HG03175 (cell line): ENCODE data around the gene IMPACT.
A peak's percentile ranks its signal among the peaks of the same experiment; 100 is the strongest.

ENCODE experiments used
- ATAC-seq: cut with Tn5 transposase; IDR thresholded peaks from one replicate; pipeline ENCODE4 v1.9.1; 2021; ENCODE audit warnings: mild to moderate bottlenecking, moderate library complexity; ENCODE audit not compliant: unreplicated experiment

IMPACT gene

GRCh38 chr18:24420551-24420950 lies 5.9 kb upstream of the IMPACT start:
- ATAC-seq, result no peak

GRCh38 chr18:24421831-24422230 lies 4.6 kb upstream of the IMPACT start:
- ATAC-seq, result no peak

GRCh38 chr18:24426073-24426397 lies 435 bp upstream of the IMPACT start:
- ATAC-seq, result no peak

- ATAC-seq, result no peak
Measured at GRCh38 chr18:24427484-24427883, 1.0 kb downstream of the IMPACT start.

GRCh38 chr18:24428709-24429108 lies 2.2 kb downstream of the IMPACT start:
- ATAC-seq, result no peak

GRCh38 chr18:24429188-24429587 lies 2.7 kb downstream of the IMPACT start:
- no peak for ATAC-seq

- ATAC-seq, result no peak
Measured at GRCh38 chr18:24432618-24433017, 6.1 kb downstream of the IMPACT start.

GRCh38 chr18:24436939-24437338 lies 10.5 kb downstream of the IMPACT start:
- ATAC-seq, result no peak

- peak; percentile 75 for ATAC-seq
Measured at GRCh38 chr18:24443870-24444269, 17.4 kb downstream of the IMPACT start.

- ATAC-seq, result peak; percentile 72
Measured at GRCh38 chr18:24446453-24446852, 20.0 kb downstream of the IMPACT start.

GRCh38 chr18:24446953-24447538 lies 20.6 kb downstream of the IMPACT start:
- no peak for ATAC-seq

GRCh38 chr18:24447961-24448360 lies 21.5 kb downstream of the IMPACT start:
- ATAC-seq, result no peak

GRCh38 chr18:24456549-24456948 lies 30.1 kb downstream of the IMPACT start:
- ATAC-seq, result peak; percentile 85

- no peak for ATAC-seq
Measured at GRCh38 chr18:24459772-24460171, 33.3 kb downstream of the IMPACT start.

- ATAC-seq, result no peak
Measured at GRCh38 chr18:24460388-24460787, 33.9 kb downstream of the IMPACT start, which contains the start of gene HRH4. Gene HRH4 (plus strand): TSS chr18:24460637. CDS start chr18:24460729, 92 bp downstream.

GRCh38 chr18:24461996-24462395 lies 35.5 kb downstream of the IMPACT start:
- no peak for ATAC-seq

GRCh38 chr18:24462838-24463775 lies 36.6 kb downstream of the IMPACT start:
- no peak for ATAC-seq

- no peak for ATAC-seq
Measured at GRCh38 chr18:24465486-24465885, 39.0 kb downstream of the IMPACT start.

- no peak for ATAC-seq
Measured at GRCh38 chr18:24466771-24467170, 40.3 kb downstream of the IMPACT start.

- no peak for ATAC-seq
Measured at GRCh38 chr18:24470022-24470618, 43.6 kb downstream of the IMPACT start.

GRCh38 chr18:24470805-24471204 lies 44.3 kb downstream of the IMPACT start:
- no peak for ATAC-seq

GRCh38 chr18:24472591-24472990 lies 46.1 kb downstream of the IMPACT start:
- no peak for ATAC-seq
